ENCODE measurements around the gene CDC20.

DNA sequence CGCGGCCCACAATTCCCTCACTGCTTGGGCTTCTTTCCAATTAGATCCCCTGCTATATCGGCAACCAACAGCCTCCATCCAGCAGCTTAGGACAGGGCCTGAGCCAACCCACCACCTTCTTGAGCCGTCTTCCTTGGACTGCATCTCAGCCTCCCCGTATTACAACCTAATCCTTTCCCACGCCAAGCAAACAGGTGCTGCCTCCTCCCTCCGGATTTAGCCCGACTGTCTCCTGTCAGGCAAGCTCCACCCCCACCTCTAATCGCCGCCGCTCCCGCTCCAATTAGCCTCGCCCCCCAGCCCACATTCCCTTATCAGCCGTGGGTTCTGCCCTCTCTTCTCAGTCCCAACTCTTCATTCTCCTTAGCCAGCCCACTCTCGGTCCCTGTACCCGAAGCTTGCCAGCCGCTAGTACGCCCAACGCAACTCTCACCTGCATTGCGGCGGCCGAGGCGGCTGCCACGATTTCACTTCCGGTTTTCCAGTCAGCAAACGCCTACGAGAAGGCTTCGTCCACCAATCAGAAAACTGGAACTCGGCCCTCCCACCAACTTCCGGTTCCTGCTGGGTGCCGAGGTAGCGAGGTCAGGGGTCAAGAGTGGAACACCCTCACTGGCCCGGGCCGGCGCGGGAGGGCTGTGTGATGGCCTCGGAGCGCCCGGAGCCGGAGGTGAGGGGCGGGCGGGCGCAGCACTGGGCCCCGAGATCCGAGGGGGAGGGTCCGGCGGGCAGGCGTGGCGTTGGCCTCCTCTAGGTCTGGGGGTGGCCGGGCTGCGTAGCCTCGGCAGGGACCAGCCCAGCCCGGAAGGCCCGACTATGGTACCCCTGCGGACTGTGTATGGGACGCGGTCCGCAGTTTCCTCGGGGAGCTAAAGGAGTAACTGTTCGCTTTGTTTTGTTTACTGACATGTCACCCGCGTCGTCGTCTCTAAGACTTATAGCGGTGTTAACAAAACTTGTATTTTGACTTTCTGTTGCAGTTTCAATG, 30.8 kb downstream of the CDC20 start, which contains the start of the genes MED8 and SZT2:
- TF ChIP-seq, protein P1, sequence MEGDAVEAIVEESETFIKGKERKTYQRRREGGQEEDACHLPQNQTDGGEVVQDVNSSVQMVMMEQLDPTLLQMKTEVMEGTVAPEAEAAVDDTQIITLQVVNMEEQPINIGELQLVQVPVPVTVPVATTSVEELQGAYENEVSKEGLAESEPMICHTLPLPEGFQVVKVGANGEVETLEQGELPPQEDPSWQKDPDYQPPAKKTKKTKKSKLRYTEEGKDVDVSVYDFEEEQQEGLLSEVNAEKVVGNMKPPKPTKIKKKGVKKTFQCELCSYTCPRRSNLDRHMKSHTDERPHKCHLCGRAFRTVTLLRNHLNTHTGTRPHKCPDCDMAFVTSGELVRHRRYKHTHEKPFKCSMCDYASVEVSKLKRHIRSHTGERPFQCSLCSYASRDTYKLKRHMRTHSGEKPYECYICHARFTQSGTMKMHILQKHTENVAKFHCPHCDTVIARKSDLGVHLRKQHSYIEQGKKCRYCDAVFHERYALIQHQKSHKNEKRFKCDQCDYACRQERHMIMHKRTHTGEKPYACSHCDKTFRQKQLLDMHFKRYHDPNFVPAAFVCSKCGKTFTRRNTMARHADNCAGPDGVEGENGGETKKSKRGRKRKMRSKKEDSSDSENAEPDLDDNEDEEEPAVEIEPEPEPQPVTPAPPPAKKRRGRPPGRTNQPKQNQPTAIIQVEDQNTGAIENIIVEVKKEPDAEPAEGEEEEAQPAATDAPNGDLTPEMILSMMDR (IDR thresholded peaks at IDR 0.05; ENCODE audit: low read length) = no peak
- no peak for TF ChIP-seq EZH2 (IDR thresholded peaks at IDR 0.05; ENCODE audit: borderline replicate concordance, low read length)

All from OCI-LY1 (cell line).